ENCODE data around the gene SOHLH2. TPM values are rescaled to one million over a fixed set of nuclear protein-coding genes. Genes with fewer than 3 reads are reported as not detected.

SOHLH2 gene, protein sequence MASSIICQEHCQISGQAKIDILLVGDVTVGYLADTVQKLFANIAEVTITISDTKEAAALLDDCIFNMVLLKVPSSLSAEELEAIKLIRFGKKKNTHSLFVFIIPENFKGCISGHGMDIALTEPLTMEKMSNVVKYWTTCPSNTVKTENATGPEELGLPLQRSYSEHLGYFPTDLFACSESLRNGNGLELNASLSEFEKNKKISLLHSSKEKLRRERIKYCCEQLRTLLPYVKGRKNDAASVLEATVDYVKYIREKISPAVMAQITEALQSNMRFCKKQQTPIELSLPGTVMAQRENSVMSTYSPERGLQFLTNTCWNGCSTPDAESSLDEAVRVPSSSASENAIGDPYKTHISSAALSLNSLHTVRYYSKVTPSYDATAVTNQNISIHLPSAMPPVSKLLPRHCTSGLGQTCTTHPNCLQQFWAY
- total RNA-seq (2014; rRNA removed; shearing (Covaris generic)), result 0.17 and 0.24 TPM in 2 replicates

DNA sequence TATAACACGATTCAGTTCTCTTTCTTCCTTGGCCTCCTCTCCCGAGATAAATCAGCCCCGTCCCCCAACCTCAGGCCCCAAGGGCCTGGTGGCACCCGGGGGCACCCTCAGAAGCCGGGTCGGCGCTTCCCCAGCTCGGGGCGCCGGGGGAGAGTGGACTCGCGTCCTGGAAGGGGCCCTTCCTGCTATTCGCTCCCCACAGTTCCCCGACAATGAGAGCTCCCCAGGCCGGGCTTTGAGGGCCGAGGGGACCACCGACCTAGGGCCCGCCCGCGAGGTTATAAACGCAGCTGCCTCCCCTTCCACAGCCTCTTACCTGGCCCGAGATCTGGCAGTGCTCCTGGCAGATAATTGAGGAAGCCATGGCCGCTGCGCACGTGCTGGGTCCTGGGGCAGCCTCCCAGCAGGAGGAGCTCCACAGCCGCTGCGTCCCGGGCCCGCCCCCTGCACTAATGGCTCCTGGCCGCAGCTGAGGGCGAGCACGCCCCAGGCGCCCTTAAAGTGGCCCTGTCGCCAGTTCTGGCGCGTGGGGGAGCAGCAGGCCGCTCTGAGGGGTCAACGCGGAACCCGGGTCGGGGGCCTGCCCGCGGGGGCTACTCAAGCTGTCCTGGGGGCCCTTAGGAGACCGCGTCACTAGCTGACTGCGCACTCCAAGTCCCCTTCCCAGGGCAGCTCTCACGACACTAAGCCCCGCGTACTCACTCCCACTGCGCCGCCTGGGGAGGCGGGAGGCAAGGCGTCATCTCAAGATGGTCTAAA, at the start of gene SOHLH2:
TSS of gene SOHLH2 (minus strand) at position 394 of the 759 bp plus-strand sequence. CDS start at position 364, 30 bp downstream.
- DNase-seq (ENCODE audit: low read depth), result no peak

GRCh38 chr13:36261976-36262375, 47.6 kb upstream of the SOHLH2 start:
- no peak for DNase-seq (ENCODE audit: low read depth)

DNA sequence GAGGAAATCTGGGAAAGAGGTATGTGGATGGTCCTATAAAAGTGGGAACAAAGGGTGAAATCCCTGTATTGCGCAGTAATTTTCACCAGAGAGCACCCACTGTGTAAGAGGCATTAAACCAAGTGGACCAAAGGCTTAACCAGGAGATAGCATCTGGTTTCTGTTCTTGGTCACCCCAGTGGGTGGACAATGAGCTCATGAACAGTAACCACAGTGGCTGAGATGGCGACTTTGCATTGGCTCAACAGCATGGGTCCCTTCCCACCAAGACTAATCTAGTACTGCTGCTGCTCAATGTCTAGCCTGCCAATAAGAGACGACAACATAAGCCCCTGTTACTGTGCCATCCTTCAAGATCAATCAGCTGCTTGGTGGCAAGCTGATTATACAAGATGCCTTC, 46.7 kb upstream of the SOHLH2 start:
- DNase-seq (ENCODE audit: low read depth), result no peak

DNA sequence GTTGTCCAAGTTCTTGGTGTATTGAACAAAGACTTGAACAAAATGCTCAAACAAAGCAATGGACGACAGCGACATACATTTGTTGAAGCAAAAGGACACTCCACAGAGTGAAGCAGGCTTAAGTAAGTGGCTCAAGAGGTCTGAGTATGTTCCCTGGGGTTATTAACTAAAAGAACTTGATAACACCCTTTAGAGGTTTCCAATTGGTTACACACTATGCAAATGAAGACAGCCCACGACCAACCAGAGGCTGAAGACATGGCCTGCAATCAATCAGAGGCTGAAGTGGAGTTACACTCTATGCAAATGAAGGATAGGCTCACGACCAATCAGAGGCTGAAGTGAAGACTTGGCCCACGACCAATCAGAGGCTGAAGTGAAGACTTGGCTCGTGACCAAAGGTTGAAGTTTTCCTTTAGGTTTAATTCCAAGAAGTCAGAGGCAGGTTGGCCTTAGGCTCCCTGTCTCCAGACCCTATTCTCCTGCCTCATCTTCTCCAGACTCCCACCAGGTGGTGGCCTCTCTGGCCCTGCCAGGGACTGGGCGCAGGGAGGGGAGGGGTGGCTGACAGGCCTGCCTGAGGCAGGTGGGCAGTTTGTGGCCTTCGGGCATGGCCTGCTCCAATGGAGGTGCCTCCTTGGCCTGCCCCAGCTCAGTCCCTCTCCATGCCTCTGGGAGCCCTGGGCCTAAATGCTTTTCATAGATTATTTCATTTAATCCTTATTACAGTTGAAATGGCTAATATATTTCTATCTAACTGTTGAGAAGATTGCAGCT, 45.2 kb upstream of the SOHLH2 start:
- no peak for DNase-seq (ENCODE audit: low read depth)

GRCh38 chr13:36258831-36259230, 44.5 kb upstream of the SOHLH2 start:
- no peak for DNase-seq (ENCODE audit: low read depth)

DNA sequence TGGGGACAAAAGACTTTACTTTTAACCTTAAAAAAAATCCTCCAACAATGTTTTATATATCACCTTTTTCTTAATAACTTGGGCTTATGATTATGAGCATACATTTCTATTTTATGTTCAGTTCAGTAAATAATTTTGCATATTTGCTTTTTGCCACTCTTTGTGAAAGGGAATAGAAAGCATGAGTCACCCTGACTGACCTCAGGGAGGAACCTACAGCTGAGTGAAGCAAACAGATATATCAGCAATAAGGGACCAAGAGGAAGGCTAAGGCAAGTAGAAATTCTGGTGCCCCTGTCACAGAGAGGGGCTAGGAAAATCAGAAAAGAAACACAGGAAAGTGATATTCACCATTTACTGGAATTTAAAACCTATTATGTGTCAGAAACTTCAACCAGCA, 37.2 kb upstream of the SOHLH2 start:
- DNase-seq (ENCODE audit: low read depth), result no peak

- no peak for DNase-seq (ENCODE audit: low read depth)
Observed at GRCh38 chr13:36251017-36251416, 36.7 kb upstream of the SOHLH2 start.

DNA sequence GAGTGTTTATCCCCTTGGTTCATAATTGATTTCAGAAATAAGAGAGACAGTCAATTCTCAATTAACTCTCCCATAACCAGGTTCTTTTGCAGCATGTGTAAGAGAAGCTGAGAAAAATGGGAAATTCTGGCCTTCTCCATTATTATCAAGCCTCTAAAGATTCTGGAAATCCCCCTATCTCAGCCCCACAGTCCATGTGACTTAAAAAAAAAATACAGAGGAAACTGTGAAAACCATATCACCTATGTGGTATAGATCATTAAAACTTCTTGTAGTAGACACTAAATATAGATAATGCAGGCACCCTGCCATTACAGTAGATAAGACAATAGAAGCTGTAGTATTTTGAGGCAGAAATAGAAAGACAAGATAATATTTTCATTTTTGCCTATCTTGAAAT, 34.3 kb upstream of the SOHLH2 start:
- no peak for DNase-seq (ENCODE audit: low read depth)

GRCh38 chr13:36244990-36245389, 30.6 kb upstream of the SOHLH2 start:
- DNase-seq (ENCODE audit: low read depth), result no peak

DNA sequence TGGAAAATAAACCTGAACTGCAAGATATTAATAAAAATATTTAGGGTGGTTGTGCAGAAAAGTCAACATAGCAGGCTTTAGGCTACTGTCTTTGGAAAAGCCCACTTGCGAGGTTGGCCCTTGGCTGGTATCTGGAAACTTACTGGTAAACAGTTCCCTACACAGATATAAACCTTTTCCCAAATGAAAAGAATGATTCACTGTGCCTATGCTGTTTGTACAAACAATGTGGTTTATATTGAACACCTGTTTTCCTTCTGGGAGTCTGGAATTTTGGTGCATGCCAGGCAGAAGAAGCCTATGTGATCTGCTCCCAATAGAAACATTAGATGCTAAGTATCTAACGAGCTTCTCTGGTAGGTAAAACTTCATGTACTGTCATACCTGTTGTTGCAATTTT, 29.7 kb upstream of the SOHLH2 start:
- no peak for DNase-seq (ENCODE audit: low read depth)

DNA sequence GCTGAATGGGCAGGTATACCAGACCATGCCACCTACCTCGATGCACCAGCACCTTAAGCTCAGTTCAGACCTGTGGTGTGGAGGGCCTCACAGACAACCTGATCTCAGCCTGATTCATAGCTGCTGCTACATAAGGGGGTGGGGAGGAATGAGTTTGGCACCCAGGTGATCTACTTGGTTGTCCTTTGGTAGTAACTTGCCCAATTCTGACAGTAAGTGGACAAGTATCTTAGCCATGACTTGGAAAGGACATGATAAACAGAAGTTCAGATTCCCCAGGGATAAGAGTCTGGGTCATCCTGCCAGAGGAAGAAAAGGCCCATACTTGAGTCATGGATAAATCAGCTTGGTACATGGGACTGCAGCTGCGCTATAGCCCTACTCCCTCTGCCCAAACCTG, 28.4 kb upstream of the SOHLH2 start:
- no peak for DNase-seq (ENCODE audit: low read depth)

- DNase-seq (ENCODE audit: low read depth), result no peak
Observed at GRCh38 chr13:36231236-36231635, 16.9 kb upstream of the SOHLH2 start.

DNA sequence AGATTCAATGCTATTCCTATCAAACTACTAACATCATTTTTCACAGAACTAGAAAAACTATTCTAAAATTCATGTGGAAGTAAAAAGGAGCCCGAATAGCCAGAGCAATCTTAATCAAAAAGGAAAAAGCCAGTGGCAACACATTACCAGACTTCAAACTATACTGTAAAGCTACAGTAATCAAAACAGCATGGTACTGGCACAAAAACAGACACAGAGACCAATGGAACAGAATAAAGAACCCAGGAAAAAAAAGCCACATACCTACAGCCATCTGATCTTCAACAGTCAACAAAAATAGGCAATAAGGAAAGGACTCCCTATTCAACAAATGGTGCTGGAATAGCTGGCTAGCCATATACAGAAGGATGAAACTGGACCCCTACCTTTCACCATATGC, 10.4 kb upstream of the SOHLH2 start:
- DNase-seq (ENCODE audit: low read depth), result no peak

DNA sequence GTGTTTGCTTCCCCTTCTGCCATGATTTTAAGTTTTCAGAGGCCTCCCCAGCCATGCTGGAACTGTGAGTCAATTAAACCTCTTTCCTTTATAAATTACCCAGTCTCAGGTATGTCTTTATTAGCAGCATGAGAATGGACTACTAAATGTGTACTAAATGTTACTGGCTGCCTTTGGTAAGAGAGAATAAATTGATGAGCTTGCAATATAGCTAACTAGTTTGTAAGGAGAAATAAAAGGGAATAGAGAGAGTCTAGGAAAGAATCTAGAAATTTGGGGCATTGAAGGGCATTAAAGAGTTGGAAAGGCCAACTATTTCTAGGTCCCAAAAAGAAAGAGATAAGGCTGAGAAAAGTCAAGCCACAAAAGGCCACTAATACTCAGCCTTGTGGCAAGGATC, 5.5 kb upstream of the SOHLH2 start:
- no peak for DNase-seq (ENCODE audit: low read depth)

DNA sequence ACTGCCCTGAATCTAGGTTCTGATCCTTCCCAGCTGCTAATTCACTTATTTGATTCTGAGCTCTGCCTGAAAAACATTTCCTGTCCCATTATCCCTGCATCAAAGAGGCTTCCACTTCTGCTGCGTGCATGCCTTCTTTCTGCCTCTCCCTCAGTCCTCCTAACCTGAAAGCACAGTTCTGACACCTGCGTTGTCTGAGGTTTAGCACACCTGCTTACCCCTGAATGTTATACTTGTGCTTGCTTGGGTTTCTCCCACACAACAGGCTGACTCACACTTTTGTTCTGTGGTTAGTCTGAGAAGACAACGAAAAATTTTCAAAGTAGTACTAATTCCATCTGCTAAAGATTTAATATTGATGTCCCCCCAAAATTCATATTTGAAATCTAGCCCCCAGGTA, 3.1 kb upstream of the SOHLH2 start:
- DNase-seq (ENCODE audit: low read depth), result no peak

GRCh38 chr13:36212789-36213188, 1.6 kb downstream of the SOHLH2 start:
- DNase-seq (ENCODE audit: low read depth), result no peak

GRCh38 chr13:36211567-36211966, 2.8 kb downstream of the SOHLH2 start:
- DNase-seq (ENCODE audit: low read depth), result no peak

DNA sequence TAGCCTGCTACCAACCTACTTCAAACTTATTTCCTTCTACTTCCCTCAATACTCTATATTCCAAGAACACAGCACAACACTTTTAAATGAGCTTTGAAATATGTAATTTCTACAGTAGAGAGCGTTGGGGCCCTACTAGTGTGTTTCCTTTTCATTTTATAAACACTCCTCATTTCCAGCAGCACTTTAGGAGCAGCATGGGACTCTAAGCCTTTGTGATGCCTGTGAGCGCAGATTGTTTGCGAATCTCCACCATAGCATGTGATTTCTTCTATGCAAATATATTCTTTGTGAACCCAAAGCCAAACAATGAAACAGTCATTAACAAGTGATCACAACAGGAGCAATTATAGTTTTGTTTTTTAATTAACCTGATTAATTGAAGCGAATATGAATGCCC, 3.6 kb downstream of the SOHLH2 start:
- no peak for DNase-seq (ENCODE audit: low read depth)

- peak; percentile 14 for DNase-seq (ENCODE audit: low read depth)
Observed at GRCh38 chr13:36207672-36208071, 6.7 kb downstream of the SOHLH2 start.

- peak; percentile 75 for DNase-seq (ENCODE audit: low read depth)
Observed at GRCh38 chr13:36193151-36193855, 21.1 kb downstream of the SOHLH2 start.

- no peak for DNase-seq (ENCODE audit: low read depth)
Observed at GRCh38 chr13:36192166-36192565, 22.2 kb downstream of the SOHLH2 start.

GRCh38 chr13:36190771-36191170, 23.6 kb downstream of the SOHLH2 start:
- no peak for DNase-seq (ENCODE audit: low read depth)
